Stimulated activated naive B cell treated with anti-CD40 and anti-IgM and Interleukin-4, amounts not matched to agents 10 μg/mL and 1 μg/mL and 100 μg/mL, for 72 hours (primary cell): ENCODE results near the gene TPSG1.
"Not testable (repeated sequence)": the region's sequence is repeated elsewhere in the genome, so short reads cannot be mapped to it uniquely, and the experiment has no call there.

Experiments
- ATAC-seq, 2 donors: fragments of 150-1000 bp; cut with Tn5 transposase; replicated peaks; 2 replicates each; pipeline ENCODE4 v1.10.0; 2021; ENCODE audit warnings: moderate library complexity in 1 of 2
- DNase-seq: peaks from one replicate; pipeline ENCODE4 v3.0.0; 2021
- H3K27ac Mint-ChIP-seq: one replicate; pipeline ENCODE4 v1.8.0; 2022; ENCODE audit warnings: mild to moderate bottlenecking, mixed read lengths
- H3K27me3 Mint-ChIP-seq, 2 donors: one replicate each; pipeline ENCODE4 v1.8.0; 2022; ENCODE audit warnings: mixed read lengths in 2 of 2
- H3K36me3 Mint-ChIP-seq, 2 donors: one replicate each; pipeline ENCODE4 v1.8.0; 2022; ENCODE audit warnings: mixed read lengths in 2 of 2, mild to moderate bottlenecking in 1 of 2
- H3K4me1 Mint-ChIP-seq, 2 donors: one replicate each; pipeline ENCODE4 v1.8.0; 2022; ENCODE audit warnings: mixed read lengths in 2 of 2, mild to moderate bottlenecking in 1 of 2
- H3K4me3 Mint-ChIP-seq, 2 donors: one replicate each; pipeline ENCODE4 v1.8.0; 2022; ENCODE audit warnings: mild to moderate bottlenecking in 2 of 2, mixed read lengths in 2 of 2, moderate library complexity in 1 of 2
- H3K9me3 Mint-ChIP-seq, 2 donors: one replicate each; pipeline ENCODE4 v1.8.0; 2022; ENCODE audit warnings: mixed read lengths in 2 of 2, mild to moderate bottlenecking in 1 of 2

TPSG1 gene

GRCh38 chr16:1193825-1194581 lies 31.1 kb downstream of the TPSG1 start:
- Mint-ChIP-seq H3K36me3 (no peaks in the 10 kb centered on the region), H3K9me3 (no peaks in the 10 kb centered on the region), H3K27me3 (peaks cover 8 to 32% of the 10 kb centered on the region in 2 donors), H3K4me1 (peaks cover 0 to 2% of the 10 kb centered on the region in 2 donors), H3K4me3 (no peak overlapping the region), H3K27ac (no peak overlapping the region)
- DNase-seq, result no peak
- ATAC-seq, result no peak

GRCh38 chr16:1193143-1193824 lies 31.8 kb downstream of the TPSG1 start:
- DNase-seq (no peak), ATAC-seq (no peak)
- H3K36me3 Mint-ChIP-seq, result no peaks in the 10 kb centered on the region
- H3K27ac Mint-ChIP-seq, result no peak overlapping the region
- no peaks in the 10 kb centered on the region for H3K4me1 Mint-ChIP-seq
- H3K4me3 Mint-ChIP-seq, result no peak overlapping the region
- H3K27me3 Mint-ChIP-seq, result peaks cover 11 to 37% of the 10 kb centered on the region in 2 donors
- H3K9me3 Mint-ChIP-seq, result no peaks in the 10 kb centered on the region

- Mint-ChIP-seq H3K27ac (no peak overlapping the region), H3K36me3 (no peaks in the 10 kb centered on the region), H3K4me1 (no peaks in the 10 kb centered on the region), H3K27me3 (peaks cover 16 to 37% of the 10 kb centered on the region in 2 donors), H3K9me3 (no peaks in the 10 kb centered on the region), H3K4me3 (no peak overlapping the region)
- DNase-seq, result no peak
- no peak for ATAC-seq
Measured at GRCh38 chr16:1192384-1193073, 32.5 kb downstream of the TPSG1 start.

- H3K4me1 Mint-ChIP-seq, ATAC-seq: not testable (repeated sequence)
Measured at GRCh38 chr16:1190789-1191188, 34.3 kb downstream of the TPSG1 start.

GRCh38 chr16:1189455-1189854 lies 35.6 kb downstream of the TPSG1 start:
- Mint-ChIP-seq H3K36me3 (no peaks in the 10 kb centered on the region), H3K4me1 (no peaks in the 10 kb centered on the region), H3K27me3 (peaks cover 16 to 20% of the 10 kb centered on the region in 2 donors), H3K27ac (no peak overlapping the region), H3K4me3 (no peak overlapping the region), H3K9me3 (no peaks in the 10 kb centered on the region)
- DNase-seq (no peak), ATAC-seq (no peak)

More at GRCh38 chr16:1190789-1191188, 34.3 kb downstream of the TPSG1 start:
- H3K27ac Mint-ChIP-seq, H3K36me3 Mint-ChIP-seq, H3K4me3 Mint-ChIP-seq, DNase-seq, H3K9me3 Mint-ChIP-seq: not testable (repeated sequence)
- peaks cover 16 to 27% of the 10 kb centered on the region in 2 donors for H3K27me3 Mint-ChIP-seq

- ATAC-seq, result peak; percentile 70 to 80
- H3K4me1 Mint-ChIP-seq, result no peaks in the 10 kb centered on the region
- H3K27me3 Mint-ChIP-seq, result peaks cover 16 to 17% of the 10 kb centered on the region in 2 donors
- H3K36me3 Mint-ChIP-seq, result no peaks in the 10 kb centered on the region
- no peaks in the 10 kb centered on the region for H3K9me3 Mint-ChIP-seq
- no peak for DNase-seq
- no peak overlapping the region for H3K4me3 Mint-ChIP-seq
- H3K27ac Mint-ChIP-seq, result no peak overlapping the region
Measured at GRCh38 chr16:1188432-1189189, 36.5 kb downstream of the TPSG1 start.

GRCh38 chr16:1185460-1186207 lies 39.4 kb downstream of the TPSG1 start:
- H3K27ac Mint-ChIP-seq, H3K36me3 Mint-ChIP-seq: not testable (repeated sequence)

GRCh38 chr16:1184980-1185379 lies 40.1 kb downstream of the TPSG1 start:
- DNase-seq (no peak), ATAC-seq (no peak)
- Mint-ChIP-seq H3K9me3 (no peaks in the 10 kb centered on the region), H3K27ac (no peak overlapping the region), H3K27me3 (peaks cover 11 to 14% of the 10 kb centered on the region in 2 donors), H3K4me1 (no peaks in the 10 kb centered on the region), H3K36me3 (no peaks in the 10 kb centered on the region), H3K4me3 (no peak overlapping the region)

More at GRCh38 chr16:1185460-1186207, 39.4 kb downstream of the TPSG1 start:
- peaks cover 11% of the 10 kb centered on the region in 2 donors for H3K27me3 Mint-ChIP-seq
- not testable (repeated sequence) for H3K4me3 Mint-ChIP-seq, ATAC-seq, H3K4me1 Mint-ChIP-seq, H3K9me3 Mint-ChIP-seq, DNase-seq

- peaks cover 11 to 17% of the 10 kb centered on the region in 2 donors for H3K27me3 Mint-ChIP-seq
- DNase-seq (no peak), ATAC-seq (no peak)
- H3K4me1 Mint-ChIP-seq, result no peaks in the 10 kb centered on the region
- no peaks in the 10 kb centered on the region for H3K36me3 Mint-ChIP-seq
- no peak overlapping the region for H3K27ac Mint-ChIP-seq
- H3K4me3 Mint-ChIP-seq, result no peak overlapping the region
- H3K9me3 Mint-ChIP-seq, result no peaks in the 10 kb centered on the region
Measured at GRCh38 chr16:1184156-1184868, 40.8 kb downstream of the TPSG1 start.

GRCh38 chr16:1182950-1183907 lies 41.8 kb downstream of the TPSG1 start:
- Mint-ChIP-seq H3K4me1 (no peaks in the 10 kb centered on the region), H3K9me3 (no peaks in the 10 kb centered on the region), H3K4me3 (no peak overlapping the region), H3K27me3 (peaks cover 5 to 11% of the 10 kb centered on the region in 2 donors), H3K27ac (no peak overlapping the region), H3K36me3 (no peaks in the 10 kb centered on the region)
- ATAC-seq, result no peak
- DNase-seq, result no peak

- Mint-ChIP-seq H3K27ac (no peak overlapping the region), H3K4me1 (no peaks in the 10 kb centered on the region), H3K9me3 (no peaks in the 10 kb centered on the region), H3K27me3 (peaks cover 0 to 11% of the 10 kb centered on the region in 2 donors), H3K4me3 (no peak overlapping the region), H3K36me3 (no peaks in the 10 kb centered on the region)
- DNase-seq (no peak), ATAC-seq (no peak)
Measured at GRCh38 chr16:1182316-1182671, 42.8 kb downstream of the TPSG1 start.
